H9 (cell line): Measurements from ENCODE around the gene WDFY3. TPM values are rescaled to one million over a fixed set of nuclear protein-coding genes. Genes with fewer than 3 reads are reported as not detected.
A peak's percentile ranks its signal among the peaks of the same experiment; 100 is the strongest.

Experiments
- DNase-seq: peaks from one replicate; pipeline ENCODE4 v3.0.0-alpha.2; 2017
- H2AFZ ChIP-seq: one replicate; pipeline ENCODE4 v1.6.1; 2013; ENCODE audit warnings: mild to moderate bottlenecking, low read length, control low read depth, moderate library complexity
- H2AK5ac ChIP-seq: 2 replicates; pipeline ENCODE4 v1.6.1; 2013; ENCODE audit warnings: low read length, control low read depth, mixed read lengths; ENCODE audit not compliant: insufficient read length
- H2BK120ac ChIP-seq: one replicate; pipeline ENCODE4 v1.6.1; 2013; ENCODE audit warnings: low read depth, mild to moderate bottlenecking, low read length, control low read depth, inconsistent platforms; ENCODE audit not compliant: poor library complexity, severe bottlenecking
- H2BK12ac ChIP-seq: 2 replicates; pipeline ENCODE4 v1.6.1; 2013; ENCODE audit warnings: low read length, control low read depth, mixed read lengths, low read depth; ENCODE audit not compliant: insufficient read length
- H2BK15ac ChIP-seq: 2 replicates; pipeline ENCODE4 v1.6.1; 2013; ENCODE audit warnings: low read depth, low read length, control low read depth
- H2BK20ac ChIP-seq: one replicate; pipeline ENCODE4 v1.6.1; 2013; ENCODE audit warnings: low read depth, mild to moderate bottlenecking, low read length, control low read depth, inconsistent platforms; ENCODE audit not compliant: poor library complexity, severe bottlenecking
- H2BK5ac ChIP-seq: 2 replicates; pipeline ENCODE4 v1.6.1; 2013; ENCODE audit warnings: low read length, control low read depth, mixed read lengths; ENCODE audit not compliant: insufficient read length
- H3K14ac ChIP-seq: 2 replicates; pipeline ENCODE4 v1.6.1; 2013; ENCODE audit warnings: low read length, control low read depth; ENCODE audit not compliant: insufficient read depth
- H3K18ac ChIP-seq: 2 replicates; pipeline ENCODE4 v1.6.1; 2013; ENCODE audit warnings: low read depth, mild to moderate bottlenecking, mixed read lengths, low read length, control low read depth; ENCODE audit not compliant: insufficient read length
- H3K23ac ChIP-seq: 2 replicates; pipeline ENCODE4 v1.6.1; 2013; ENCODE audit warnings: low read length, control low read depth, mixed read lengths, low read depth; ENCODE audit not compliant: insufficient read length
- H3K23me2 ChIP-seq: 2 replicates; pipeline ENCODE4 v1.6.1; 2013; ENCODE audit warnings: low read depth, mild to moderate bottlenecking, mixed read lengths, low read length, control low read depth; ENCODE audit not compliant: insufficient read length, poor library complexity, severe bottlenecking
- H3K27ac ChIP-seq: 2 replicates; pipeline ENCODE4 v1.5.1; 2013; ENCODE audit warnings: low read length, control low read depth, mixed read lengths, low read depth; ENCODE audit not compliant: insufficient read length
- H3K27me3 ChIP-seq: 2 replicates; pipeline ENCODE4 v1.6.1; 2013; ENCODE audit warnings: low read length, control low read depth, inconsistent platforms; ENCODE audit not compliant: insufficient read depth
- H3K4ac ChIP-seq: 2 replicates; pipeline ENCODE4 v1.6.1; 2013; ENCODE audit warnings: low read depth, mild to moderate bottlenecking, control low read depth, inconsistent platforms, low read length, moderate library complexity
- H3K4me1 ChIP-seq: 2 replicates; pipeline ENCODE4 v1.6.1; 2013; ENCODE audit warnings: low read length, control low read depth, inconsistent platforms; ENCODE audit not compliant: insufficient read depth
- H3K4me2 ChIP-seq: 2 replicates; pipeline ENCODE4 v1.6.1; 2013; ENCODE audit warnings: low read length, control low read depth, mixed read lengths; ENCODE audit not compliant: insufficient read length, insufficient read depth
- H3K56ac ChIP-seq: 2 replicates; pipeline ENCODE4 v1.6.1; 2013; ENCODE audit warnings: low read depth, mild to moderate bottlenecking, mixed read lengths, low read length, control low read depth; ENCODE audit not compliant: insufficient read length
- H3K79me1 ChIP-seq: 2 replicates; pipeline ENCODE4 v1.6.1; 2013; ENCODE audit warnings: low read depth, mild to moderate bottlenecking, moderate library complexity, low read length, control low read depth, inconsistent platforms; ENCODE audit not compliant: insufficient read depth, poor library complexity, severe bottlenecking
- H3K79me2 ChIP-seq: 2 replicates; pipeline ENCODE4 v1.6.1; 2013; ENCODE audit warnings: low read length, control low read depth, inconsistent platforms; ENCODE audit not compliant: insufficient read depth
- H3K9ac ChIP-seq: 2 replicates; pipeline ENCODE4 v1.6.1; 2013; ENCODE audit warnings: low read length, control low read depth, mixed read lengths; ENCODE audit not compliant: insufficient read length; ENCODE audit errors: extremely low read depth
- H3K9me3 ChIP-seq: one replicate; pipeline ENCODE4 v1.6.1; 2013; ENCODE audit warnings: low read depth, low read length, inconsistent platforms; ENCODE audit not compliant: control insufficient read depth
- H3T11ph ChIP-seq: one replicate; pipeline ENCODE4 v1.6.1; 2013; ENCODE audit warnings: mild to moderate bottlenecking, low read length, control low read depth, inconsistent platforms
- H4K20me1 ChIP-seq: one replicate; pipeline ENCODE4 v1.6.1; 2013; ENCODE audit not compliant: control insufficient read depth, insufficient read length, insufficient read depth
- H4K5ac ChIP-seq: 2 replicates; pipeline ENCODE4 v1.6.1; 2013; ENCODE audit warnings: low read depth, mild to moderate bottlenecking, mixed read lengths, low read length, control low read depth; ENCODE audit not compliant: insufficient read length
- H4K8ac ChIP-seq: replicated peaks from 2 replicates; pipeline ENCODE4 v1.6.1; 2013; ENCODE audit warnings: low read length, control low read depth, mixed read lengths, low read depth; ENCODE audit not compliant: insufficient read length
- H4K91ac ChIP-seq: 2 replicates; pipeline ENCODE4 v1.6.1; 2013; ENCODE audit warnings: low read depth, mild to moderate bottlenecking, moderate library complexity, mixed read lengths, low read length, control low read depth; ENCODE audit not compliant: insufficient read length
- H3K27ac Mint-ChIP-seq, 3 experiments: 2 replicates in 2 of 3; 3 replicates in 1 of 3; pipeline ENCODE4 v1.8.0; 2020 to 2021; ENCODE audit warnings: mixed read lengths in 3 of 3, mild to moderate bottlenecking in 1 of 3, moderate library complexity in 1 of 3
- H3K27me3 Mint-ChIP-seq: 2 replicates; pipeline ENCODE4 v1.8.0; 2021; ENCODE audit warnings: low read depth, mild to moderate bottlenecking, moderate library complexity, mixed read lengths
- H3K36me3 Mint-ChIP-seq, 3 experiments: 2 replicates in 2 of 3; 3 replicates in 1 of 3; pipeline ENCODE4 v1.8.0; 2020 to 2021; ENCODE audit warnings: low read depth in 3 of 3, mixed read lengths in 3 of 3; ENCODE audit not compliant: insufficient read depth in 1 of 3
- H3K4me1 Mint-ChIP-seq, 2 experiments: 2 replicates each; pipeline ENCODE4 v1.8.0; 2020; ENCODE audit warnings: mixed read lengths in 2 of 2
- H3K4me3 Mint-ChIP-seq, 2 experiments: 2 replicates in 1 of 2; 3 replicates in 1 of 2; pipeline ENCODE4 v1.8.0; 2020 to 2021; ENCODE audit warnings: mild to moderate bottlenecking in 2 of 2, mixed read lengths in 2 of 2, moderate library complexity in 1 of 2
- H3K9me3 Mint-ChIP-seq, 2 experiments: 2 replicates in 1 of 2; 3 replicates in 1 of 2; pipeline ENCODE4 v1.8.0; 2020; ENCODE audit warnings: mild to moderate bottlenecking in 2 of 2, mixed read lengths in 2 of 2, moderate library complexity in 1 of 2
- CTCF ChIP-seq: fragments of 200-600 bp; sonication (generic); conservative IDR thresholded peaks from 3 replicates; pipeline ENCODE4 v1.8.0; 2021; ENCODE audit warnings: antibody characterized with exemption, mild to moderate bottlenecking
- WGBS: extraction: QIAGEN DNeasy Blood & Tissue Kit; methylation state at CpG from one replicate; pipeline ENCODE4 v1.1.7; 2013; ENCODE audit warnings: missing lambda C conversion rate, low lambda C conversion rate, mixed read lengths; ENCODE audit not compliant: insufficient read length; ENCODE audit errors: extremely low coverage; 5-methylcytosine and 5-hydroxymethylcytosine counted together
- total RNA-seq: library from RNA; stranded (reverse); gene quantifications from 2 replicates; pipeline ENCODE4 v1.2.1, GENCODE V29; 2021

WDFY3 gene
- total RNA-seq, 1 experiment from 2014 or later = 54.6 TPM

- H3K27ac Mint-ChIP-seq = peak overlapping the region in 1 of 3 experiments; percentile 12; a peak in 2 of 7 replicates
- no peak for DNase-seq
- no peaks in the 10 kb centered on the region for H3K9me3 ChIP-seq
- H3K27me3 ChIP-seq = no peaks in the 10 kb centered on the region
- H3K9me3 Mint-ChIP-seq = no peaks in the 10 kb centered on the region
- H3K36me3 Mint-ChIP-seq = peaks cover 0 to 20% (median 13%) of the 10 kb centered on the region in 3 experiments; a peak in 5 of 7 replicates
- peaks cover 15 to 20% of the 10 kb centered on the region in 2 experiments for H3K4me1 Mint-ChIP-seq
- H3K9ac ChIP-seq = no peak overlapping the region
- H3K4me2 ChIP-seq = no peak overlapping the region
- H3K18ac ChIP-seq = no peak overlapping the region
- no peak overlapping the region for H2BK20ac ChIP-seq
- H2AFZ ChIP-seq = no peak overlapping the region
- H4K8ac ChIP-seq = no peak overlapping the region
- H3K4me1 ChIP-seq = peaks cover 4% of the 10 kb centered on the region; the same call in 1 of the 2 replicates
- WGBS = no CpG with 5 or more reads among the region's 1 CpG
- H2BK5ac ChIP-seq = no peak overlapping the region
- no peak overlapping the region for H4K5ac ChIP-seq
- H3K79me2 ChIP-seq = peaks cover 3% of the 10 kb centered on the region; the same call in 1 of the 2 replicates
- H2BK120ac ChIP-seq = no peak overlapping the region
- no peak overlapping the region for H3K23ac ChIP-seq
- H3K56ac ChIP-seq = no peak overlapping the region
- no peaks in the 10 kb centered on the region for H3K27me3 Mint-ChIP-seq
- H3K4me3 Mint-ChIP-seq = no peak overlapping the region
- H3K4ac ChIP-seq = no peak overlapping the region
- H2AK5ac ChIP-seq = no peak overlapping the region
- no peaks in the 10 kb centered on the region for H4K20me1 ChIP-seq
- no peak overlapping the region for H2BK12ac ChIP-seq
- no peak for TF ChIP-seq CTCF
- no peak overlapping the region for H3K14ac ChIP-seq
- H3K79me1 ChIP-seq = no peaks in the 10 kb centered on the region
- H4K91ac ChIP-seq = no peak overlapping the region
- H3K23me2 ChIP-seq = no peaks in the 10 kb centered on the region
- H3K27ac ChIP-seq = no peak overlapping the region
- H3T11ph ChIP-seq = no peak overlapping the region
- no peak overlapping the region for H2BK15ac ChIP-seq
Observed at GRCh38 chr4:84857296-84857695, 109.2 kb downstream of the WDFY3 start.
